AG04449 (cell line): ENCODE data around the gene CENPQ.

ENCODE experiments used
- CTCF ChIA-PET: fragments of 350-600 bp; formaldehyde crosslinking; extraction: SDS; loops from one replicate; lab custom pipeline; 2021; ENCODE audit warnings: antibody characterized with exemption; lab: Yijun Ruan, JAX
- POLR2A ChIA-PET: fragments of 400-600, 350-600 bp; formaldehyde crosslinking; extraction: SDS; loops from one replicate; lab custom pipeline; 2020; ENCODE audit warnings: antibody characterized with exemption, inconsistent platforms; lab: Yijun Ruan, JAX
- DNase-seq: peaks from one replicate; pipeline ENCODE4 v3.0.0-alpha.2; 2010; ENCODE audit warnings: low read depth, low spot score
- H3K4me3 ChIP-seq: 2 replicates; pipeline ENCODE4 v1.5.1; 2011; ENCODE audit warnings: low read depth, mild to moderate bottlenecking, control low read depth, low read length
- CTCF ChIP-seq: IDR thresholded peaks from one replicate; pipeline ENCODE4 v1.5.1; 2011; ENCODE audit warnings: mild to moderate bottlenecking, moderate library complexity, low read length, control low read depth, inconsistent platforms; ENCODE audit not compliant: insufficient read depth; ENCODE audit errors: missing control alignments

The CENPQ gene

DNA sequence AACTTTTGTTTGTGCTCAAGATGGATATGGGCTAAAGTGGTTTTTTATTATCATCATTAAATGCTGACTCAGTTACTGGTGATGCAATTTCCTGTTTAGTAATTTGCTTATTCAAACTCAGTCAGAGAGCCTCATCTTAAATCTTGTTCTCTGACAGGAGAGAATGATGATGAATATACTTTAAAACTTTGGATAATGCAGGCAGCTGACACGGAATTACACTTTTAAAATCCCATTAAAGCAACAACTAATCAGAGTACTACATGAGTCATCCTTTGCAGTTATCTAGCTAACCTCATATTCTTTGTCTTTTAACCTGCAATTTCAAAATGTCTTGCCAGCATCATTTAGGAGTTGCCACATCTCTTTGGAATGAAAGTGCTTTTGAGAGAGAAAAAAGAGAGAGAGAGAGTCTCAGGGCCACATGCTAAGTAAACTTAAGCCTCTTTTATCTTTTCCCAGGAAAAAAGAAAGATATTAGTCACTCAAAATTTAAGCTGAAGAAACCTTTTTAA, 78.1 kb downstream of the CENPQ start:
- H3K4me3 ChIP-seq, result no peak overlapping the region
- CTCF ChIA-PET, result interaction anchor here (0.8 to 4.6 kb wide), 3 partner anchors 10 to 65 kb away, joined by 3 to 33 read pairs (median 8); no protein-coding TSS in a partner anchor
- peak; percentile 40 for DNase-seq
- POLR2A ChIA-PET, result no interaction called here
- no peak for TF ChIP-seq CTCF

DNA sequence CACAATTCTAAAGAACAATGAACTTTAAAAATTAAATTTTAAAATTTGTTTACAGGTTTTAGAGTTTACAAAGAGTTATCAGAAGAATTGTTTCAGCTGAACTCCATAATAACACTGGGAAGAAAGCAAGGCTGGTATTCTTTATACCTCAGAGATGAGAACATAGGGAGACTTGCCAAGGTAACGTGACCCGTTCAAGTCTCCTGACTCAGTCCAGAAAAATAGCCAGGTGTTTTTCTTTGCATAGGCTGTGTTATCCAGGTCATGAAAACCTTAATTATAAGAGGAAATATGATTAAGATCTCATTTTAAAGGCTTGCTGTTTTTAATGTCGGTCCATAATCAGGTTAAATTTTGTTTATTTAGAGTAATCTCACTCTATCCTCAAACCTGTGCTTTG, 78.8 kb downstream of the CENPQ start:
- POLR2A ChIA-PET, result no interaction called here
- CTCF ChIA-PET, result interaction anchor here (2.8 to 4.6 kb wide), 2 partner anchors 11 to 65 kb away, joined by 8 to 33 read pairs; no protein-coding TSS in a partner anchor
- TF ChIP-seq CTCF, result no peak
- H3K4me3 ChIP-seq, result no peak overlapping the region
- no peak for DNase-seq
